NCI-H1417 treated with DMSO at 0.1 percent for 48 hours (cell line): ENCODE data around the gene POU2F1.
"Not testable (repeated sequence)": the region's sequence is repeated elsewhere in the genome, so short reads cannot be mapped to it uniquely, and the experiment has no call there.

ENCODE experiments used
- DNase-seq: peaks from one replicate; lab custom pipeline; 2025; lab: John Stamatoyannopoulos, UW

The POU2F1 gene

GRCh38 chr1:167205306-167206050 lies 15.2 kb upstream of the POU2F1 start:
- not testable (repeated sequence) for DNase-seq

- no peak for DNase-seq
Observed at GRCh38 chr1:167206166-167206835, 14.4 kb upstream of the POU2F1 start.

GRCh38 chr1:167207940-167208623 lies 12.6 kb upstream of the POU2F1 start:
- no peak for DNase-seq

- DNase-seq, result no peak
Observed at GRCh38 chr1:167208624-167208976, 12.1 kb upstream of the POU2F1 start.

- no peak for DNase-seq
Observed at GRCh38 chr1:167209044-167209443, 11.6 kb upstream of the POU2F1 start.

- DNase-seq, result no peak
Observed at GRCh38 chr1:167210966-167211674, 9.6 kb upstream of the POU2F1 start.

- DNase-seq, result no peak
Observed at GRCh38 chr1:167212025-167212424, 8.7 kb upstream of the POU2F1 start.

- no peak for DNase-seq
Observed at GRCh38 chr1:167216809-167217208, 3.9 kb upstream of the POU2F1 start.

GRCh38 chr1:167219194-167219593 lies 1.5 kb upstream of the POU2F1 start:
- no peak for DNase-seq

- DNase-seq, result peak; percentile 78
Observed at GRCh38 chr1:167219646-167220536, 795 bp upstream of the POU2F1 start.

- DNase-seq, result no peak
Observed at GRCh38 chr1:167221126-167221737, 546 bp downstream of the POU2F1 start.

GRCh38 chr1:167221738-167222610 lies 1.3 kb downstream of the POU2F1 start:
- no peak for DNase-seq

GRCh38 chr1:167223144-167224103 lies 2.7 kb downstream of the POU2F1 start:
- no peak for DNase-seq

GRCh38 chr1:167224734-167225235 lies 4.1 kb downstream of the POU2F1 start:
- not testable (repeated sequence) for DNase-seq

GRCh38 chr1:167225920-167226319 lies 5.2 kb downstream of the POU2F1 start:
- DNase-seq, result no peak

- no peak for DNase-seq
Observed at GRCh38 chr1:167227934-167228378, 7.3 kb downstream of the POU2F1 start.

GRCh38 chr1:167229719-167230385 lies 9.2 kb downstream of the POU2F1 start:
- no peak for DNase-seq

GRCh38 chr1:167230437-167230836 lies 9.8 kb downstream of the POU2F1 start:
- no peak for DNase-seq
